A673 (cell line): ENCODE measurements around the gene SNORC.

Experiments
- CTCF ChIP-seq: fragments of 300-800, 200-600 bp; sonication (generic); conservative IDR thresholded peaks from 2 replicates; pipeline ENCODE4 v1.5.1; 2017; ENCODE audit warnings: low read depth, mild to moderate bottlenecking, antibody characterized with exemption, low read length, moderate library complexity, mixed read lengths
- EZH2 ChIP-seq: fragments of 200-600 bp; sonication (generic); IDR thresholded peaks from 2 replicates; pipeline ENCODE4 v1.6.1; 2017; ENCODE audit warnings: borderline replicate concordance, low read depth, mild to moderate bottlenecking, mixed read lengths, antibody characterized with exemption, low read length; ENCODE audit not compliant: poor library complexity, severe bottlenecking

GRCh38 chr2:232901736-232902578 lies 31.9 kb downstream of the SNORC start:
- TF ChIP-seq CTCF = no peak
- TF ChIP-seq EZH2 = no peak
